A673 (cell line): ENCODE measurements around the gene NPIPB9. TPM values are rescaled to one million over a fixed set of nuclear protein-coding genes. Genes with fewer than 3 reads are reported as not detected.
"Not testable (repeated sequence)": the region's sequence is repeated elsewhere in the genome, so short reads cannot be mapped to it uniquely, and the experiment has no call there.

Experiments
- Bru-seq: library from RNA; stranded (reverse); fragments of 400-500 nt; gene quantifications from one replicate; lab custom pipeline; 2021; lab: Mats Ljungman, UMichigan
- BruChase-seq, 2 experiments: library from RNA; stranded (reverse); fragments of 400-500 nt; gene quantifications; one replicate each; lab custom pipeline; 2021; lab: Mats Ljungman, UMichigan
- BruUV-seq: library from RNA; stranded (reverse); fragments of 400-500 nt; replicated peaks from 2 replicates; lab custom pipeline; 2021; lab: Mats Ljungman, UMichigan
- CTCF ChIA-PET: fragments of 300-600 bp; sonication (Branson Sonifier 250); formaldehyde crosslinking; loops from one replicate; lab custom pipeline; 2022; ENCODE audit warnings: antibody characterized with exemption; lab: Charles Lee
- POLR2A ChIA-PET: fragments of 300-600 bp; sonication (Branson Sonifier 250); formaldehyde crosslinking; loops from one replicate; lab custom pipeline; 2022; ENCODE audit warnings: antibody characterized with exemption; ENCODE audit not compliant: low non-redundant PET; lab: Charles Lee
- DNase-seq: peaks from one replicate; pipeline ENCODE4 v3.0.0-alpha.2; 2015; ENCODE audit warnings: low spot score
- H3K27ac ChIP-seq: fragments of 200-600 bp; sonication (generic); 2 replicates; pipeline ENCODE4 v1.5.1; 2016; ENCODE audit warnings: mixed run types, low read depth, mild to moderate bottlenecking, mixed read lengths, antibody characterized with exemption, low read length; ENCODE audit not compliant: poor library complexity, severe bottlenecking
- H3K27me3 ChIP-seq: fragments of 200-600 bp; sonication (generic); replicated peaks from 2 replicates; pipeline ENCODE4 v1.6.1; 2017; ENCODE audit warnings: mixed run types, low read depth, mild to moderate bottlenecking, mixed read lengths, antibody characterized with exemption, low read length; ENCODE audit not compliant: insufficient read depth, poor library complexity
- H3K36me3 ChIP-seq: fragments of 200-600 bp; sonication (generic); 2 replicates; pipeline ENCODE4 v1.6.1; 2016; ENCODE audit warnings: mixed run types, mild to moderate bottlenecking, mixed read lengths, antibody characterized with exemption, low read length; ENCODE audit not compliant: insufficient read depth, poor library complexity, severe bottlenecking
- H3K4me1 ChIP-seq: fragments of 200-600 bp; sonication (generic); 2 replicates; pipeline ENCODE4 v1.6.1; 2017; ENCODE audit warnings: mixed run types, mild to moderate bottlenecking, mixed read lengths, antibody characterized with exemption, low read length; ENCODE audit not compliant: insufficient read depth, poor library complexity, severe bottlenecking
- H3K4me3 ChIP-seq: fragments of 200-600 bp; sonication (generic); 2 replicates; pipeline ENCODE4 v1.5.1; 2016; ENCODE audit warnings: low read depth, mixed run types, mild to moderate bottlenecking, mixed read lengths, low read length; ENCODE audit not compliant: poor library complexity, severe bottlenecking
- H3K9me3 ChIP-seq: fragments of 200-600 bp; sonication (generic); 2 replicates; pipeline ENCODE4 v1.6.1; 2016; ENCODE audit warnings: mixed run types, low read depth, mild to moderate bottlenecking, mixed read lengths, antibody characterized with exemption, low read length; ENCODE audit not compliant: poor library complexity, severe bottlenecking
- intact Hi-C: fragments of 100-400 bp; cut with micrococcal nuclease; formaldehyde crosslinking; loops from one replicate; pipeline ENCODE4 v1.10.0; 2022; ENCODE audit not compliant: unreplicated experiment
- long read RNA-seq: library from polyadenylated mRNA; stranded (forward); transcript quantifications from one replicate; pipeline ENCODE4 v2.0.0, GENCODE V29; 2022
- total RNA-seq: library from RNA; stranded (reverse); gene quantifications from 2 replicates; pipeline ENCODE4 v1.2.3, GENCODE V29; 2021

Gene NPIPB9
- total RNA-seq: 0.92 and 2.1 TPM in 2 replicates
- percentile 24 among the genes with signal in this experiment for Bru-seq, nascent RNA
- percentile 35 among the genes with signal in this experiment for BruChase-seq, experiment 1, labeled RNA remaining after a 2-hour chase
- BruChase-seq, experiment 2, labeled RNA remaining after a 6-hour chase: percentile 40 among the genes with signal in this experiment
- long read RNA-seq: 0 reads

DNA sequence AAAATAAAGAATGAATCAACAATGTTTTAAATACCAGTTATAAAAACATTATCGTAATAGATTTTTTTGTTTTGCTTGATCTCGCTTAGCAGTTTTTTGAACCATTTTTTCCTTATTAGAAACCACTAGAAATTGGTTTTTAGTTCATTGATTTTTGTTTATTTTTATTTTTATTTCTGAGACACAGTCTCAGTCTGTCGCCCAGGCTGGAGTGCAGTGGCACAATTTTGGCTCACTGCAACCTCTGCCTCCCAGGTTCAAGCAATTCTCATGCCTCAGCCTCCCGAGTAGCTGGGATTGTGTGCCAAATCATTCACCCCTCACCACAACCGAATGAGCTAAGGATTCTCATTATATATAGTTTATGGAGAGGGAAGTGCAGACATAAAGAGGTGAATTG, at the start of gene NPIPB9:
TSS of gene NPIPB9 (plus strand) at position 301 of the 400 bp plus-strand sequence.
- BruUV-seq, H3K36me3 ChIP-seq, POLR2A ChIA-PET: not testable (repeated sequence)

DNA sequence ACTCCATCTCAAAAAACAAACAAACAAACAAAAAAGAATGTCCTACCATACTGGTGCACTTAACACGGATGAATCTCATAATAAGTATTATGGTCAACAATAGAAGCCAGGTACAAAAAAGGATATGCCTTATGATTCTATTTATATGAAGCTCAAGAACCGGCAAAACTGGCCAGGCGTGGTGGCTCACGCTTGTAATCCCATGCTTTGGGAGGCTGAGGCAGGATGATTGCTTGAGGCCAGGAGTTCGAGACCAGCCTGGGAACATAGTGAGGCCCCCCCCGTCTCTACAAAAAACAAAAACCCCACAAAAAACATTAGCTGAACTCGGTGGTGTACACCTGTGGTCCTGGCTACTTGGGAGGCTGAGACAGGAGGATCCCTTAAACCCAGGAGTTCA, 47.3 kb upstream of the NPIPB9 start:
- H3K9me3 ChIP-seq, BruUV-seq, H3K27ac ChIP-seq, POLR2A ChIA-PET, H3K4me3 ChIP-seq, CTCF ChIA-PET, intact Hi-C loops, H3K36me3 ChIP-seq, DNase-seq, H3K27me3 ChIP-seq, H3K4me1 ChIP-seq: not testable (repeated sequence)

More for the DNA sequence above, at the start of gene NPIPB9:
- CTCF ChIA-PET, H3K9me3 ChIP-seq, H3K27ac ChIP-seq, H3K27me3 ChIP-seq, intact Hi-C loops, H3K4me3 ChIP-seq, DNase-seq, H3K4me1 ChIP-seq: not testable (repeated sequence)

DNA sequence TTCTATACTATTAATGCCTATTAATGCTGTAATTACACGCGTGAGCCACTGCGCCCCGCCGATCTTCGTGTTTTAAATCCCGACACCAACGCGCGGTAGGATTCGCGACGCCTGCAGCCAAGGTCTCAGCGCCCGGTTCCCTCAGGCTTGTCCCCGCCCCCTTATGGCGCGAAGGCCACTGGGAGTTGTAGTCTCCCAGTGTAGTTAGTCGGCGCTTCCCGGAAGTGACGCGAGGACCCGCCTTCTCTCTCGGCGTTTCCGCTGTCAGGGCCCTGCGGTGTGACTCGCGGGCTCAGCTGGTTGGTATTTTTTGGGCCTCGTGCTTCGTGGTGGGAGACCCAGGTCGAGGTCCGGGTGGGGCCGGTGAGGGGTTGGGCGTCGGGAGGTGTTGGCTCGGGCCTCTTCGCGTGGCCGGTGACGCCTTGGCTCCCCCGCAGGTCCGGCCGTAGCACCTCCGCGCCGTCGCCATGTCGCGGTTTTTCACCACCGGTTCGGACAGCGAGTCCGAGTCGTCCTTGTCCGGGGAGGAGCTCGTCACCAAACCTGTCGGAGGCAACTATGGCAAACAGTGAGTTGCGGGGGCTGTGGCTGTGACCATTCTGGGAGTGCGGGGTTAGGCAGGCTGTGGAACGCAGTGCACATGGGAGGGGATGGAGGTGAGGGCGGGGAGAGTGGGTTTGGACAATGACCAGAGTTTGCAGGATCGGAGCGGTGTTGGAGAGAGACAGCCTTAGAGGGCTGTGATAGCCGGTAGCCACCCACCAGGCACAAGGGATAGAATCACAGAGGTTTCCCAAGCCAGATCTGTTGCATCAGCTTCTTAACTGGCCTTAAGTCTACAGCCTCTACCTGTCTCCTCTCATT, 40.1 kb upstream of the NPIPB9 start, which contains the start of gene EIF3C:
TSS of gene EIF3C (plus strand) at position 245 of the 864 bp plus-strand sequence. CDS start at position 468, 223 bp downstream.
- H3K4me3 ChIP-seq, H3K9me3 ChIP-seq, BruUV-seq, H3K27ac ChIP-seq, intact Hi-C loops, DNase-seq, H3K4me1 ChIP-seq, H3K27me3 ChIP-seq, CTCF ChIA-PET, POLR2A ChIA-PET, H3K36me3 ChIP-seq: not testable (repeated sequence)

DNA sequence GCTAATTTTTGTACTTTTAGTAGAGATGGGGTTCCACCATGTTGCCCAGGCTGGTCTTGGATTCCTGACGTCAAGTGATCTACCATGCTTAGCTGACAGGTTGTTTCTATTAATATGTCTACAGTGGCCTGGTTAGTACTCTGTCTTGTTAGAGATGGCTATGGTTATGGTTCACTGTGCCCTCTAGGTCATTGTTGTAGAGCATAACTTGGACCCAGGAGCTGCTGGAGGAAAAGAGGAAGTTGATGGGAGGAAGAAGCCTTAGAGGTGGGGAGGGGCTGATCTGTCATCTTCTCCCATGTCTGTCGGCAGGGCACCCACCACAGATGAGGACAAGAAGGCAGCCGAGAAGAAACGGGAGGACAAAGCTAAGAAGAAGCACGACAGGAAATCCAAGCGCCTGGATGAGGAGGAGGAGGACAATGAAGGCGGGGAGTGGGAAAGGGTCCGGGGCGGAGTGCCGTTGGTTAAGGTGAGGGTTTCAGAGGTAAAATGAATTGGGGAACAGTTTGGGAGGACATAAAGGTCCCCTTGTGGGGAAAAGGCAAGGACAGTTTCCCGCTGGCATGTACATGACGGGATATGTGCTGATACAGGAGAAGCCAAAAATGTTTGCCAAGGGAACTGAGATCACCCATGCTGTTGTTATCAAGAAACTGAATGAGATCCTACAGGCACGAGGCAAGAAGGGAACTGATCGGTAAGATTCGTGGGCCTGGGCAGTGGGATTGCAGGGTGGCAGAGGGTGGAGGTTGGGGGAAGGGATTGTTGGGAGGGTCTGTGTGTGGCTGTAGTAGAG, 28.5 kb upstream of the NPIPB9 start:
- H3K36me3 ChIP-seq, H3K4me3 ChIP-seq, CTCF ChIA-PET, POLR2A ChIA-PET, BruUV-seq, H3K4me1 ChIP-seq, intact Hi-C loops, H3K9me3 ChIP-seq, DNase-seq, H3K27ac ChIP-seq, H3K27me3 ChIP-seq: not testable (repeated sequence)

DNA sequence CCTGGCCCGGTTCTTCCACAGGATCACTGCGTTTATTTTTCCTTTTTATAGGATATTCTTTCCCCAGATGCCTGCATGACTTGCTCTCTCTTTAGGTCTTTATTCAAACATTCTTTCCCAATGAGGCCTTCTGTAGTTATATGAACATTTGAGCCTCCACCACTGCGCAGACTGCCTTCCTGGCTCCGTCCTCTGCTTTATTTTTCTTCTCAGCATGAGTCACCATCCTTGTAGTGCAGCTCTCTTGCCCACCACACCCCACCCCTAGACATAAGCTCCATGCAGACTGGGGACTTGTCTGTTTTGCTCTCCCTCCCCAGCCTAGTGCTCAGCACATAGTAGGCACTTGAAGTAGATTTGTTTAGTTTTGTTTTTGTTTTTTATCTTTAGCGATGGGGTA, 20.3 kb upstream of the NPIPB9 start:
- CTCF ChIA-PET, intact Hi-C loops, BruUV-seq: not testable (repeated sequence)

DNA sequence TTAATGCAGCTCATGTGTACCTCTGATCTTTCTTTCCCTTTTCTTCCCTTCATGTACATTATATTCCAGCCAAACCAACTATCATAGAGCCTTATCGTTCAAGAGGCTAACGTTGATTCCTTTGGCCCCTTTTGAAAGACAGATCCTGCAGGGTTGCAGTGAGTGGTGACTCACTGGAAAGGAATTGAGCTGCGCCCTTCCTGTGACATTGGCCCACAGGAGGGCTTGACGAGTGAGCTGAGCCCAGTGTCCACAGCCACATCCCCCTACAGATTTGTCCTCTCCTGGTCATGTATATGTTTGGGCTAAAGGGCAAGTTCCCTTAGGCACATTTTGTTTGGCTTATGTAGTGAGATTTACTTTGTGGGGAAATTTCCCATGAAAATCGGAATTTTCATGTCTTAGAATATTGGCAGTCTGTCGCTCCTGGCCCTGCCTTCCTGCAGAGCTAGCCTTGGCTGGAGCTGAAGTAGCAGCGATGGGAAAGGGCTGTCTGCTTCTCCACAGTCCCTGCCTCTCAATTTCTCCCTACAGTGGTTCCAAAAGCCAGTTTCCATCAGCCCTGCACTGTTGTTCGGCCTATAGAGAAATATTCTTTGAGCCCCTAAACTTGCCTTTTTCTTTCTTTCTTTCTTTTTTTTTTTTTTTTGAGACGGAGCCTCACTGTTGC, 19.0 kb upstream of the NPIPB9 start:
- H3K36me3 ChIP-seq, H3K4me1 ChIP-seq, DNase-seq, CTCF ChIA-PET, H3K9me3 ChIP-seq, intact Hi-C loops, BruUV-seq, H3K27me3 ChIP-seq, H3K4me3 ChIP-seq, POLR2A ChIA-PET, H3K27ac ChIP-seq: not testable (repeated sequence)

More for the DNA sequence above, 20.3 kb upstream of the NPIPB9 start:
- H3K9me3 ChIP-seq, H3K36me3 ChIP-seq, H3K4me1 ChIP-seq, H3K27ac ChIP-seq, H3K4me3 ChIP-seq, POLR2A ChIA-PET, DNase-seq, H3K27me3 ChIP-seq: not testable (repeated sequence)

DNA sequence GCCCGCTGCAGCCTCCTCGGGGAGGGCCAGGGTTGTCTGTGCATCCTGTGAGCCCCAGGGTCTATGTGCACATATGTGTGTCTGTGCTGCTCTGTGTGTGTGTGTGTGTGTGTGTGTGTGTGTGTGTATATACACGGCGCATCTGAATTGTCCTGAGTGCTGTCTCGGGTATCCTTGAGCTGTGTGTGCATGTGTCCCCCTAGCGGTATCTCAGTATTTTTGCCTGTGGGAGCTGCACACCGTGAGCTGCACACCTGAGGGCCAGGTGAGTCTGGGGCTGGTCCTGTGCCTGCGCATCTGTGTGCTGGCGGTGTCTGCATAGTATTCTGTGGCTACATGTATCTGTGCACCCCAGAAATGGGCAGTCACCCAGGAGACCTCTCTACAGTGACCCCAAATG, 11.8 kb upstream of the NPIPB9 start:
- POLR2A ChIA-PET, BruUV-seq: not testable (repeated sequence)

More for the DNA sequence above, 11.8 kb upstream of the NPIPB9 start:
- H3K4me1 ChIP-seq, H3K36me3 ChIP-seq, H3K27ac ChIP-seq, H3K4me3 ChIP-seq, H3K27me3 ChIP-seq, CTCF ChIA-PET, intact Hi-C loops, H3K9me3 ChIP-seq, DNase-seq: not testable (repeated sequence)
